ENCODE results near the gene ULK1.

GRCh38 chr12:131852551-131853299 is 41.7 kb upstream of the ULK1 start:
- TF ChIP-seq EZH2 (IDR thresholded peaks at IDR 0.05; ENCODE audit: insufficient read depth, poor library complexity, severe bottlenecking), result no peak
- TF ChIP-seq EZH2phosphoT487 (IDR thresholded peaks at IDR 0.05; ENCODE audit: insufficient read depth, low read depth), result no peak

Measured in GM23248 (cell line).